K562 (cell line): ENCODE measurements around the gene RTP5. TPM values are rescaled to one million over a fixed set of nuclear protein-coding genes. Genes with fewer than 3 reads are reported as not detected.

Experiments
- AFF4 ChIP-seq: sonication (generic); formaldehyde crosslinking; IDR thresholded peaks from 2 replicates; pipeline ENCODE4 v1.8.0; 2023; ENCODE audit warnings: mild to moderate bottlenecking, missing genetic modification reagents
- CCAR2 ChIP-seq: fragments of 200-400 bp; formaldehyde crosslinking; IDR thresholded peaks from 2 replicates; pipeline ENCODE4 v1.6.1; 2017; ENCODE audit warnings: mild to moderate bottlenecking, low read depth, low read length
- FOXA3 ChIP-seq, 2 experiments: fragments of 450-650 bp in 1 of 2; sonication (generic) in 1 of 2; formaldehyde crosslinking; IDR thresholded peaks in 1 of 2; conservative IDR thresholded peaks in 1 of 2; 2 replicates each; pipeline versions ENCODE4 v1.4.0 to v1.8.0; 2020 to 2022; ENCODE audit warnings: mild to moderate bottlenecking in 2 of 2, missing genetic modification reagents in 1 of 2
- MECOM ChIP-seq: fragments of 250-450 bp; sonication (Bioruptor Pico); IDR thresholded peaks from 2 replicates; pipeline ENCODE4 v1.8.0; 2022; ENCODE audit warnings: inconsistent platforms
- RFX5 ChIP-seq: IDR thresholded peaks from 2 replicates; pipeline ENCODE4 v1.6.1; 2011; ENCODE audit warnings: low read depth, mild to moderate bottlenecking, improper control_type of control experiment, low read length
- TCF7L2 ChIP-seq: fragments of 150-350 bp; IDR thresholded peaks from 2 replicates; pipeline ENCODE4 v1.6.1; 2016; ENCODE audit warnings: low read depth, mild to moderate bottlenecking, low read length, moderate library complexity
- THRAP3 ChIP-seq: fragments of 450-650 bp; IDR thresholded peaks from 2 replicates; pipeline ENCODE4 v1.6.1; 2016; ENCODE audit warnings: mild to moderate bottlenecking, inconsistent platforms, borderline replicate concordance
- ZNF639 ChIP-seq, 2 experiments: fragments of 200-800 bp in 1 of 2; sonication (Bioruptor generic) in 1 of 2; sonication (generic) in 1 of 2; formaldehyde crosslinking in 1 of 2; IDR thresholded peaks in 1 of 2; conservative IDR thresholded peaks in 1 of 2; 2 replicates each; pipeline versions ENCODE4 v1.5.0 to v1.6.1; 2016 to 2020; ENCODE audit warnings: missing compliant biosample characterization in 1 of 2, missing genetic modification characterization in 1 of 2, missing genetic modification reagents in 1 of 2
- polyA plus RNA-seq, 8 experiments: library from polyadenylated mRNA; depleted of rRNA in 4 of 8; stranded (reverse) in 5 of 8; unstranded in 3 of 8; fragments of >200 nt; fragmentation: Nextera tagmentation in 2 of 8; fragmentation: Illumina TruSeq in 1 of 8; extraction: Ambion mirVana in 2 of 8; extraction: Trizol in 1 of 8; gene quantifications; 2 replicates each; pipeline versions ENCODE4 v1.2.1 to v1.2.3, GENCODE V29; 2011 to 2014; ENCODE audit warnings: inconsistent platforms in 1 of 8, missing spikeins in 1 of 8
- total RNA-seq, 7 experiments: library from RNA; depleted of rRNA in 6 of 7; stranded (reverse); fragments of >200 nt in 6 of 7; fragmentation: Illumina TruSeq in 2 of 7; extraction: Trizol in 2 of 7; gene quantifications; 2 replicates each; pipeline versions ENCODE4 v1.2.1 to v1.2.3, GENCODE V29; 2011 to 2021; ENCODE audit warnings: low replicate concordance in 1 of 7

The RTP5 gene
- total and polyA plus RNA-seq, 9 of the 15 experiments (the other 6 are each of a cell fraction or from before 2014, with no cell fraction given): not detected

DNA sequence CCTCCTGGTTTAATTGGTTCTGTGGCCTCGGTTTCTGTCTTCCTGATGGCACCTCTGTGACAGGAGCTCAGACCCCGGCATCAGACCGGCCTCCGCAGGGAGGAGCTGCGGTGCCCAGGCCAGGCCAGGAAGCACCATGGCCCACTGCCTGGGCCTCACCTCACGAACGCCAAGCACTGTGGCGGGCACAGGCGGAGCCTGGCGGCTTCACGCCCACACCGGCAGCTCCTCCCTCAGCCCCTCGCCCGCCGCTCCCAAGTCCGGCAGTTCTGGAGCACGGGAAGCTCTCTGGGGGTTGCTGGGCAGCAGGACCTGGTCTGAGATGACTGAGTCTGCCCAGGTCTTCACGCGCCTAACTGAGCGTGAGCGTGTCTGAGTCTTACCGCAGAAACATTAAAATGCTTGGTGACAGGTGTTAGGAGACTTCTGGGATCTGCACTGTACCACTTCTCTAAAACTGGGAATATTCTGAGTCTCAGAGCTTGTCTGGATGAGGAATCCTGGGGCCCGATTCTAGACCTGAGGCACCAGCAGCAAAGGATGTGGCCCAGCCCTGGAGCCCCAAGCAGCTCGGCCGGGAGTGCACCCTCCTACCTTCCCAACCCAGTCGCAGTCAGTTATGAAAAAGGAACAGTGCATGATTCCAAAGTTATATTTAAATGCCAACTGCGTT, 21.9 kb downstream of the RTP5 start (continued):
- no peak for TF ChIP-seq AFF4 (CRISPR knock-in tag)
- TF ChIP-seq CCAR2: no peak
- no peak for TF ChIP-seq THRAP3
- no peak for TF ChIP-seq RFX5
- TF ChIP-seq FOXA3 (CRISPR knock-in tag; conservative IDR thresholded peaks at IDR 0.05 in 1 of 2, IDR thresholded peaks at IDR 0.05 in 1 of 2): no peak
- TF ChIP-seq ZNF639 (CRISPR knock-in tag; conservative IDR thresholded peaks at IDR 0.05 in 1 of 2, IDR thresholded peaks at IDR 0.05 in 1 of 2): no peak
- TF ChIP-seq MECOM (CRISPR knock-in tag): no peak
- TF ChIP-seq TCF7L2: no peak
